Endothelial cell (in vitro differentiated cells): ENCODE data around the gene RASGEF1C. TPM values are rescaled to one million over a fixed set of nuclear protein-coding genes. Genes with fewer than 3 reads are reported as not detected.

ENCODE experiments used
- DNase-seq: peaks from one replicate; pipeline ENCODE4 v3.0.0; 2021; ENCODE audit warnings: low spot score
- H3K27ac Mint-ChIP-seq: one replicate; pipeline ENCODE4 v1.8.0; 2021; ENCODE audit warnings: mixed read lengths, inconsistent platforms; ENCODE audit not compliant: unreplicated experiment
- H3K27me3 Mint-ChIP-seq: one replicate; pipeline ENCODE4 v1.8.0; 2021; ENCODE audit warnings: mild to moderate bottlenecking, moderate library complexity, mixed read lengths, inconsistent platforms; ENCODE audit not compliant: unreplicated experiment
- H3K36me3 Mint-ChIP-seq: one replicate; pipeline ENCODE4 v1.8.0; 2021; ENCODE audit warnings: mild to moderate bottlenecking, low read depth, mixed read lengths, inconsistent platforms; ENCODE audit not compliant: unreplicated experiment
- H3K4me1 Mint-ChIP-seq: one replicate; pipeline ENCODE4 v1.8.0; 2021; ENCODE audit warnings: mild to moderate bottlenecking, mixed read lengths, inconsistent platforms; ENCODE audit not compliant: unreplicated experiment
- H3K4me3 Mint-ChIP-seq: one replicate; pipeline ENCODE4 v1.8.0; 2021; ENCODE audit warnings: mild to moderate bottlenecking, mixed read lengths, inconsistent platforms; ENCODE audit not compliant: unreplicated experiment
- H3K9me3 Mint-ChIP-seq: one replicate; pipeline ENCODE4 v1.8.0; 2021; ENCODE audit warnings: mixed read lengths, inconsistent platforms; ENCODE audit not compliant: unreplicated experiment
- total RNA-seq: library from RNA; stranded (reverse); fragmentation: NEBNext Ultra II Directional; extraction: Animal tissue kit (Norgen Biotek cat#: 25700); gene quantifications from one replicate; pipeline ENCODE4 v1.2.1, GENCODE V29; 2021; ENCODE audit not compliant: unreplicated experiment
- TF ChIP-seq, protein P1 (sequence below): fragments of 200-600 bp; sonication (generic); IDR thresholded peaks from one replicate; pipeline ENCODE4 v1.5.0; 2021; ENCODE audit warnings: antibody characterized with exemption; ENCODE audit not compliant: unreplicated experiment

The RASGEF1C gene
- total RNA-seq, 1 donor from 2014 or later = 0.64 TPM

DNA sequence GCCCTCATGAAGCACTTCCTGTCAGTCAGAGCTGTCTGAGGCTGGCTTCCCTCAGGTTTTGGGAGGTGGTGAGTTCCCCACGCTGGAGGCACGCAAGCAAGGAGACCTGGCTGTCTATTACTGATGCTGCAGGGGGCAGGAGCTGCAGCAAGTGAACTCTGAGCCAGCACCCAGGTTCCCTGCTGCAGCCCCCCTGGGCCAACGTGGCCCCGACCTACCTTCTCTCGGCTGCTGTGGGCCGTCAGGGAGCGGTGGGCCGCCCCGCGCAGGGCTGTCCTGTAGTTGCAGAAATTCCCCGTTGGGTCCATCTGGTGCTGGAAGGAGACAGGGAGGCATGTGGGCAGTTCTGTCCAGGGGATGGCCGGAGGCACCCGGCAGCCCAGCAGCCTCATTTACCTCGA is 90.6 kb downstream of the RASGEF1C start:
- H3K27ac Mint-ChIP-seq = no peak overlapping the region
- peaks cover 5% of the 10 kb centered on the region for H3K27me3 Mint-ChIP-seq
- H3K36me3 Mint-ChIP-seq = no peaks in the 10 kb centered on the region
- no peak overlapping the region for H3K4me3 Mint-ChIP-seq
- H3K4me1 Mint-ChIP-seq = no peaks in the 10 kb centered on the region
- H3K9me3 Mint-ChIP-seq = no peaks in the 10 kb centered on the region
- peak; percentile 2 for DNase-seq
- TF ChIP-seq, protein P1, sequence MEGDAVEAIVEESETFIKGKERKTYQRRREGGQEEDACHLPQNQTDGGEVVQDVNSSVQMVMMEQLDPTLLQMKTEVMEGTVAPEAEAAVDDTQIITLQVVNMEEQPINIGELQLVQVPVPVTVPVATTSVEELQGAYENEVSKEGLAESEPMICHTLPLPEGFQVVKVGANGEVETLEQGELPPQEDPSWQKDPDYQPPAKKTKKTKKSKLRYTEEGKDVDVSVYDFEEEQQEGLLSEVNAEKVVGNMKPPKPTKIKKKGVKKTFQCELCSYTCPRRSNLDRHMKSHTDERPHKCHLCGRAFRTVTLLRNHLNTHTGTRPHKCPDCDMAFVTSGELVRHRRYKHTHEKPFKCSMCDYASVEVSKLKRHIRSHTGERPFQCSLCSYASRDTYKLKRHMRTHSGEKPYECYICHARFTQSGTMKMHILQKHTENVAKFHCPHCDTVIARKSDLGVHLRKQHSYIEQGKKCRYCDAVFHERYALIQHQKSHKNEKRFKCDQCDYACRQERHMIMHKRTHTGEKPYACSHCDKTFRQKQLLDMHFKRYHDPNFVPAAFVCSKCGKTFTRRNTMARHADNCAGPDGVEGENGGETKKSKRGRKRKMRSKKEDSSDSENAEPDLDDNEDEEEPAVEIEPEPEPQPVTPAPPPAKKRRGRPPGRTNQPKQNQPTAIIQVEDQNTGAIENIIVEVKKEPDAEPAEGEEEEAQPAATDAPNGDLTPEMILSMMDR = no peak

DNA sequence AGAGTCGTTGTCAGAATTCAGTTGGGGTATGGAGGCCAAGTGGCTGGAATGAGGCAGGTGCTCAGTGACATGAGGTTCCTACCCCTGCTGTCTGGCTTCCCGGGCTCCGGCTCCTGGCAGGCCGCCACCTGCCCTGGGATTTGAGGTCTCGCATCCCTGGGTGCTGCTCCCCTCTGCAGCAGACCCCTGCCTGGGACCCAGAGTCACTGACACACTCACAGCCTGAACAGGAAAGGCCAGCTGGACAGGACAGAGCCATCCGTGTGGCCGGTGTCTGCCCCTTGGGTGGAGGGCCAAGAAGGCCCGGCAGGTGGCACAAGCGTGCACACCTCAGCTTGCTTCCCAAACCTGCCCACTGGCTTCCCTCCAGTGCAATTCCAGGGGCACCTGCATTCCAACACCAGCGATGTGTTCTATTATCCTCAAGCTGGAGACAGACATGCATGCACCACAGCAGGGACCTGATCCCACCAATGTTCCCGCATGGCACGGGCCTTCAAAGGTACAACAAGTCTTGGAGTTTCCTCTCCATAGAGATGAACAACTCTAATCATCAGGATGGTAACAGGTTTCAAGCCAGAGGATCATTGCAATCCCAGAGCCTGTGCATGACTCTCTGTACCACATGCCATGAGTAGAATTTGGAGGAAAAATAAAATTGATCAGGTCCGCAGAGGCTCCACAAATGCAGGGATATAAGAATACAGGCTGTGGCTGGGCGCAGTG is 91.8 kb downstream of the RASGEF1C start:
- H3K27me3 Mint-ChIP-seq = peaks cover 5% of the 10 kb centered on the region
- DNase-seq = no peak
- TF ChIP-seq, protein P1 = no peak
- H3K27ac Mint-ChIP-seq = no peak overlapping the region
- no peaks in the 10 kb centered on the region for H3K36me3 Mint-ChIP-seq
- no peaks in the 10 kb centered on the region for H3K9me3 Mint-ChIP-seq
- H3K4me3 Mint-ChIP-seq = no peak overlapping the region
- no peaks in the 10 kb centered on the region for H3K4me1 Mint-ChIP-seq

DNA sequence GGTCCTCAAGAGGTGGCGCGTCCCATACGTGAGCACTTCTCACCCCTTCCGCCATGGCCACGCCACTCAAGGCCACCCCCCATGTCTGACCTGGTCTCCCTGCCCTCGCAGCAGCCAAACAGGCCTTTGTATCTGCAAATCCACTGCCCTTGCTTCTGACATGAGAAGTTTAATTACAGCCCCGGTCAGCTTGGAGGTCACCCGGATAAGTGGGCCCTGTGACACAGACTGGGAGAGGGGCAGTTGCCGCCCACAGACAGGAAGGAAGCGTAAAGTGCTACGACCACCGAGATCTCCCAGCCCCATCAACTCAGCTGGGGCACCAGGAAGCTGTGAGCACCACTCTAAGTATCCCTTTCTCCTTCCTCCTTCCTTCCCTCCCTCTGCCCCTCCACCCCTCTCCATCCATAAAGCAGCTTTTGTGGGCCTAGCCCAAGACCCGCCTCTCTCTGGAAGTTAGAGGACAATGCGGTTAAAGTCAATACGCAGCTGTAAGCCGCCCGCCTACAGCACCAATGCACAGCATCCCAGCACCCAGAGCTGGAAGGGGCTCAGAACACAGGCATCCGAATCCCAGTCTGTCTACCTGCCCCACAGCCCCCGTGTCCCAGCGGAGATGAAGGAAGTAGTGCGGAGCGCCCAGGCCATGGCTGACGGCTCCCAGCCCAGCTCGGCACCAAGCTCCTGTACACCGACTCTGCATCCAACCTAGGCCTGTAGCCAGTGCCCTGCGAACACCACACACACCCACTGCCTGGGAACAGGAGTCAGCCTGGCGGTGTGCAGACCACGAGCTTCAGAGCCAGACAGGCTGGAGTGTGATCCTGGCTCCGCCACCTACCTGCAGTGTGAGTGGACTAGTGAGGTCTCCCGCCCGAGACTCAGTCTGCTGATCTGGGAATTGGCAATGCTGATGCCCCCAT is 92.7 kb downstream of the RASGEF1C start:
- H3K27me3 Mint-ChIP-seq = peaks cover 5% of the 10 kb centered on the region
- no peak for DNase-seq
- no peaks in the 10 kb centered on the region for H3K9me3 Mint-ChIP-seq
- H3K36me3 Mint-ChIP-seq = no peaks in the 10 kb centered on the region
- H3K27ac Mint-ChIP-seq = no peak overlapping the region
- no peaks in the 10 kb centered on the region for H3K4me1 Mint-ChIP-seq
- TF ChIP-seq, protein P1 = no peak
- H3K4me3 Mint-ChIP-seq = no peak overlapping the region

DNA sequence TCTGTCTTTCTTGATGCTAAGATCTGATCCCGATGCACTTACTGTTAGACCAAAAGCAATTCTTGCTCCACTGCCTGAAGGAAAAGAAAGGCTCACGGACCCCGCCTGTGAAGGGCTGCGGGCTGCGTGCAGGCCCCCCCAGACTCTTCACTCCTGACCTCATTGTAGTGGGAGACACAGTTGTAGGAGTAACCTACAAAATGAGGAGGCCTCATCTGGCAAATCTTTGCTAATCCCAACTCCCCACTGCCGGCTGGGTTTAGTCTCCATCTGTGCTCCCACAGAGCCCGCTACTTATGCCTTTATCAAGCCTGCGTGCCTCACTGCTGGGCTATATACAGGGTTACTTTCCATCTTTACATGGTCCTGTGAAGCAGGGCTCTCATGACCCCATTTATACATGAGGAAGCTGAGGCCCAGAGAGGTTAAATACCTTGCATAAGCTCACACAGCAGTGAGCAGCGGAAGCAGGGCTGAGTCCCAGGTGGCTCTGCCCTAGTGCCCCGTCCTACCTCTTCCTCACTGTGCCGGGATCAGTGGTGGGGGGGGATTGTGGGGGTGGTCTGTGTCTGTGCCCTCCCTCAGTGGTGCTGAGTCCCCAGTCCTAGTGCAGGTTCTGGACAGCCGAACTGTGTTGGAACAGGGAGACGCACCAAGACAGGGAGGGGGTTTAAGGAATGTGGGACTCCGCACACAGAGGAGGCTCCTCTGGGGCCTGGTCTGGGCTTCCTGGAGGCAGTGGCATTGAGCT is 93.5 kb downstream of the RASGEF1C start:
- Mint-ChIP-seq H3K36me3 (no peaks in the 10 kb centered on the region), H3K9me3 (no peaks in the 10 kb centered on the region), H3K27ac (no peak overlapping the region), H3K4me1 (no peaks in the 10 kb centered on the region), H3K27me3 (peaks cover 5% of the 10 kb centered on the region), H3K4me3 (no peak overlapping the region)
- DNase-seq = no peak
- TF ChIP-seq, protein P1 = no peak
